Nephron (organoid): Measurements from ENCODE around the gene SFR1.

Experiments
- H3K27ac Mint-ChIP-seq, 3 experiments: 2 replicates each; pipeline ENCODE4 v1.8.0; 2020; ENCODE audit warnings: mixed read lengths in 3 of 3, mild to moderate bottlenecking in 2 of 3, moderate library complexity in 1 of 3
- H3K27me3 Mint-ChIP-seq: 2 replicates; pipeline ENCODE4 v1.8.0; 2021; ENCODE audit warnings: low read depth, mild to moderate bottlenecking, moderate library complexity, mixed read lengths
- H3K36me3 Mint-ChIP-seq: 2 replicates; pipeline ENCODE4 v1.8.0; 2020; ENCODE audit warnings: low read depth, mixed read lengths
- H3K4me1 Mint-ChIP-seq: 2 replicates; pipeline ENCODE4 v1.8.0; 2020; ENCODE audit warnings: mixed read lengths
- H3K4me3 Mint-ChIP-seq, 3 experiments: 2 replicates each; pipeline ENCODE4 v1.8.0; 2020; ENCODE audit warnings: mild to moderate bottlenecking in 3 of 3, mixed read lengths in 3 of 3, moderate library complexity in 2 of 3
- H3K9me3 Mint-ChIP-seq: 2 replicates; pipeline ENCODE4 v1.8.0; 2020; ENCODE audit warnings: mixed read lengths
- TF ChIP-seq, protein P1 (sequence below), 3 experiments: fragments of 200-600 bp; sonication (generic); IDR thresholded peaks; one replicate each; pipeline ENCODE4 v1.5.0; 2021; ENCODE audit warnings: antibody characterized with exemption in 3 of 3; ENCODE audit not compliant: unreplicated experiment in 3 of 3

SFR1 gene, protein sequence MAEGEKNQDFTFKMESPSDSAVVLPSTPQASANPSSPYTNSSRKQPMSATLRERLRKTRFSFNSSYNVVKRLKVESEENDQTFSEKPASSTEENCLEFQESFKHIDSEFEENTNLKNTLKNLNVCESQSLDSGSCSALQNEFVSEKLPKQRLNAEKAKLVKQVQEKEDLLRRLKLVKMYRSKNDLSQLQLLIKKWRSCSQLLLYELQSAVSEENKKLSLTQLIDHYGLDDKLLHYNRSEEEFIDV

DNA sequence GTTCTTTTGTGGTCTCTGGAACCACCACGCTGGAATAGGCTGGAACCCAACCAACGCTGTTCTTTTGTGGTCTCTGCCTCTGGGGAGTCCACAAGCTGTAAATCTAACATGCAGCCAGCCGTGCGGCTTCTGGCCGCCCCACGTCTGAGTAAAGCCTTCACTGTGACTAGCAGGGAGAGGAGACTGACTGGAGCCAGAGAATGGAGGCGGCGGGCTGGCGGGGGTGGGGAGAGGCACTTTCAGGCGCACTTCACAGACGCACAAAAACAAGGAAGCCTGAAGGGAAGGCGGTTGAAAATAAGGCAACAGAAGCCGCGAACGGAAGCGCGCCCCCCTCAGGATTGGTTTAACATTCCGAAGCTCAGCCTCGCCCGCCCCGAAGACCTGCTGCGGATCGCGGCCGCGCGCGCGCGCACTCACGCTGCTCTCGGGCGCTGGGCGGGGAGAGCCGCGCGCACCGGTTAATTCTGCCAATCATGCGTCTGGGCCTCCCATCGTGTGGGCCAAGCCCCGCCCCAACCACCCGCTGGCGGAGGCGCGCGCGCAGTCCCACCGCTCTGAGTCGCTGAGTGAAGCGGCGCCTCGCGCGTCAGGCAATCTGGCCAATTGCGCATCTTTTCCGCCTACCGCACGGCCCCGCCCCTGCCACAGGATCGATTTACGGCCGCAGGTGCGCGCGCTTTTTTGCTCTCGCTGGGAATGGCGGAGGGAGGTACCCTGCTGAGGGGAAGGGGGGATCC is at the start of gene SFR1:
Gene SFR1 (plus strand): TSS at position 687 of the 740 bp plus-strand sequence. CDS start 13 bp downstream, at position 700.
- no peaks in the 10 kb centered on the region for H3K9me3 Mint-ChIP-seq
- peaks cover 3% of the 10 kb centered on the region for H3K27me3 Mint-ChIP-seq
- TF ChIP-seq, protein P1, sequence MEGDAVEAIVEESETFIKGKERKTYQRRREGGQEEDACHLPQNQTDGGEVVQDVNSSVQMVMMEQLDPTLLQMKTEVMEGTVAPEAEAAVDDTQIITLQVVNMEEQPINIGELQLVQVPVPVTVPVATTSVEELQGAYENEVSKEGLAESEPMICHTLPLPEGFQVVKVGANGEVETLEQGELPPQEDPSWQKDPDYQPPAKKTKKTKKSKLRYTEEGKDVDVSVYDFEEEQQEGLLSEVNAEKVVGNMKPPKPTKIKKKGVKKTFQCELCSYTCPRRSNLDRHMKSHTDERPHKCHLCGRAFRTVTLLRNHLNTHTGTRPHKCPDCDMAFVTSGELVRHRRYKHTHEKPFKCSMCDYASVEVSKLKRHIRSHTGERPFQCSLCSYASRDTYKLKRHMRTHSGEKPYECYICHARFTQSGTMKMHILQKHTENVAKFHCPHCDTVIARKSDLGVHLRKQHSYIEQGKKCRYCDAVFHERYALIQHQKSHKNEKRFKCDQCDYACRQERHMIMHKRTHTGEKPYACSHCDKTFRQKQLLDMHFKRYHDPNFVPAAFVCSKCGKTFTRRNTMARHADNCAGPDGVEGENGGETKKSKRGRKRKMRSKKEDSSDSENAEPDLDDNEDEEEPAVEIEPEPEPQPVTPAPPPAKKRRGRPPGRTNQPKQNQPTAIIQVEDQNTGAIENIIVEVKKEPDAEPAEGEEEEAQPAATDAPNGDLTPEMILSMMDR (IDR thresholded peaks at IDR 0.05; ENCODE audit: unreplicated experiment in 3 of 3) = peak; percentile 50 to 70 (median 53)
- peak within 1 kb of the TSS; percentile 93 to 97 (median 96) for H3K4me3 Mint-ChIP-seq
- peaks cover 3% of the 10 kb centered on the region for H3K36me3 Mint-ChIP-seq
- H3K27ac Mint-ChIP-seq = peak within 1 kb of the TSS; percentile 97 to 100 (median 100)
- H3K4me1 Mint-ChIP-seq = peaks cover 31% of the 10 kb centered on the region

DNA sequence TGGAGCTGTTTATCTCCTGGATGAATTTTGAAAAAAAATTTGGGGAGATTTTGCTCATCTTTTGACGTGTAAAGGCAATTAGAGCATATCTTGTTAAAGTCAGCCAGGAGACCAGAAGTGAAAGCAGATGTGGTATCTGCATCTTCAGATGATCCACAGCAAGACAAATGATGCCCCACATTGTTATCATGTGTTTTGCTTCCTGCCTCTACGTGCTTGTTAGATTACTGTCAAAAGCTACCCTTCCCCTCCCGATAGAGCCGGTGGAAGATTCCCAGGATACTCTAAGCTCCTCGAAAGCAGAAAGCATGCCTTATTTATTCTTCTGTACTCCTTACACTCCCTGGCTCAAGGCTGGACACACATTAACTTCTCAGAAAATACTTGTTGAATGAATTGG is 49.2 kb upstream of the SFR1 start:
- Mint-ChIP-seq H3K9me3 (no peaks in the 10 kb centered on the region), H3K4me1 (peaks cover 1% of the 10 kb centered on the region), H3K4me3 (no peak overlapping the region), H3K36me3 (no peaks in the 10 kb centered on the region), H3K27ac (no peak overlapping the region), H3K27me3 (peaks cover 12% of the 10 kb centered on the region)
- TF ChIP-seq, protein P1 (IDR thresholded peaks at IDR 0.05; ENCODE audit: unreplicated experiment in 3 of 3) = no peak

DNA sequence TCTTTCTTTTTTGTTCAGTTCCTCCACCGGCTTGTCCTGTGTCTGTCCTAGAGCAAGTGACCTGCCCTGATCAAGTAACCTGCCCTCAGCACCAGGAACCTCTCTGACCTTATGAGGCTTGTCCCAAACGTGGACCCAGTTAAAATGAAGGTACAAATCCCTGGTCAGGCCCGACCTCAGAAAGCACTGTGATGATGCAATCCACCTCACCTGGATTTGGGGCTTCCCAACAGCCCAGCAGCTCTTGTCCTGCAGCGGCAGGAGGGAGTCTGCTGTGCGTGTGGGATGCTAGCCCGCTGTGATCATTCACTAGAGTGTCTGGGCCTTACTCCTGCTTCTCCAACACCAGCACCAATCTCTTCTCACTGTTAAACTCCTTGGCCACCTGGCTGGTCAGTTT is 47.5 kb upstream of the SFR1 start:
- no peaks in the 10 kb centered on the region for H3K36me3 Mint-ChIP-seq
- no peaks in the 10 kb centered on the region for H3K4me1 Mint-ChIP-seq
- no peak overlapping the region for H3K4me3 Mint-ChIP-seq
- H3K27ac Mint-ChIP-seq = no peak overlapping the region
- TF ChIP-seq, protein P1 (IDR thresholded peaks at IDR 0.05; ENCODE audit: unreplicated experiment in 3 of 3) = no peak
- H3K27me3 Mint-ChIP-seq = peaks cover 15% of the 10 kb centered on the region
- H3K9me3 Mint-ChIP-seq = no peaks in the 10 kb centered on the region

DNA sequence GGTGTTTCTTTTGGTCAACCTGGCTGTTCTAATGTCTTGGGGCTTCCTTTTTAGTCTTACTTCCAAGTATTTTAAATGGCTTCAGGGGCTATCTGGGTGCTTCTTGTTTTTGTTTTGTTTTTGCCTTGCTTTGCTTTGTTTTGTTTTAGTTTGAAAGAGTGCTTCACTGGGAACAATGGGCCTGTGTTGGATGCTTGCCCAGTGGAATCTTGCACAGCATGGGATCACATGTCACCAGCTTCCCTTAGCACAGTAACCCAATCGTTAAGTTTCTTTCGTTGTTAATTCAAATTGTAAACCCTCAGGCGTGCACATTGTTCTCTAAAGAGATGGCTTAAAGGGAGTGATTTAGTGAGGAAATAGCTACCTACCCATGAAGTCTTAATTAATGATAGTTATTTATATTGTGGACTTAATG is 45.2 kb upstream of the SFR1 start:
- peaks cover 4% of the 10 kb centered on the region for H3K4me1 Mint-ChIP-seq
- H3K4me3 Mint-ChIP-seq = no peak overlapping the region
- H3K9me3 Mint-ChIP-seq = no peaks in the 10 kb centered on the region
- H3K27ac Mint-ChIP-seq = no peak overlapping the region
- H3K27me3 Mint-ChIP-seq = peaks cover 8% of the 10 kb centered on the region
- TF ChIP-seq, protein P1 (IDR thresholded peaks at IDR 0.05; ENCODE audit: unreplicated experiment in 3 of 3) = no peak
- no peaks in the 10 kb centered on the region for H3K36me3 Mint-ChIP-seq

DNA sequence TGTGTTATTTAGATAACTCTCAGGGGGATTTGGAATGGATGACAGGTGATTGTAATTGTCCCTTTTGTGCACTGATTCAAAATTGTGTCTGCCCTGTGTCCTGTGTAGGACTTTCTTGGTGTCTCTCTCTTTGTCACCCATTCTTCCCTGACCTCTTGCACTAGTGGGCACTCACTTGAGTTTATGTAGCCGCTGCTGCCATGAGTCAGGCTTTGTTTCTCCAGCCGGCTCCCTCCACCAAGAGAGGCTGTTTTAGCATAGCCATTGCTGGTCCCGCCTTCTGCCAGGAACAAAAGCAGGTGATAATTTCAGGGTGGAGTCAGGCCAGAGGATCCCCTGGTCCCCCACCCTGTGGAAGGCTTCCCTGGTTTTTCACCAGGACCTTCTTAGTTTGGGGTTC is 44.7 kb upstream of the SFR1 start:
- Mint-ChIP-seq H3K4me3 (no peak overlapping the region), H3K4me1 (peaks cover 4% of the 10 kb centered on the region), H3K36me3 (no peaks in the 10 kb centered on the region), H3K27ac (no peak overlapping the region), H3K9me3 (no peaks in the 10 kb centered on the region), H3K27me3 (peaks cover 8% of the 10 kb centered on the region)
- TF ChIP-seq, protein P1 (IDR thresholded peaks at IDR 0.05; ENCODE audit: unreplicated experiment in 3 of 3) = no peak
